Trophoblast cell (in vitro differentiated cells and primary cell): ENCODE data around the gene CBFA2T3.

Experiments
- DNase-seq, 2 donors: peaks; one replicate each; pipeline ENCODE4 v3.0.0-alpha.2; 2016
- H2AFZ ChIP-seq: 2 replicates; pipeline ENCODE4 v1.6.1; 2013; ENCODE audit warnings: low read length, moderate library complexity, mild to moderate bottlenecking; ENCODE audit not compliant: insufficient read depth, poor library complexity
- H2AK5ac ChIP-seq: 2 replicates; pipeline ENCODE4 v1.6.1; 2013; ENCODE audit warnings: mild to moderate bottlenecking, low read length
- H2BK120ac ChIP-seq: 2 replicates; pipeline ENCODE4 v1.6.1; 2013; ENCODE audit warnings: low read length, mild to moderate bottlenecking, moderate library complexity; ENCODE audit not compliant: insufficient read depth, poor library complexity
- H2BK12ac ChIP-seq: 2 replicates; pipeline ENCODE4 v1.6.1; 2013; ENCODE audit warnings: mild to moderate bottlenecking, low read length, moderate library complexity
- H2BK5ac ChIP-seq: 2 replicates; pipeline ENCODE4 v1.6.1; 2013; ENCODE audit warnings: low read length, low read depth, moderate library complexity, mild to moderate bottlenecking; ENCODE audit not compliant: poor library complexity
- H3K14ac ChIP-seq: 2 replicates; pipeline ENCODE4 v1.6.1; 2013; ENCODE audit warnings: mild to moderate bottlenecking, low read length
- H3K18ac ChIP-seq: 2 replicates; pipeline ENCODE4 v1.6.1; 2013; ENCODE audit warnings: mild to moderate bottlenecking, low read length
- H3K23ac ChIP-seq: 2 replicates; pipeline ENCODE4 v1.6.1; 2013; ENCODE audit warnings: low read length
- H3K27ac ChIP-seq: 2 replicates; pipeline ENCODE4 v1.5.1; 2013; ENCODE audit warnings: low read depth, mild to moderate bottlenecking, inconsistent platforms, low read length, moderate library complexity
- H3K27me3 ChIP-seq: 2 replicates; pipeline ENCODE4 v1.6.1; 2013; ENCODE audit warnings: inconsistent platforms, mild to moderate bottlenecking, low read length, moderate library complexity; ENCODE audit not compliant: insufficient read depth
- H3K36me3 ChIP-seq, 2 experiments: 1 replicate in 1 of 2; 2 replicates in 1 of 2; pipeline ENCODE4 v1.6.1; 2013; ENCODE audit warnings: low read length in 2 of 2, mild to moderate bottlenecking in 2 of 2, moderate library complexity in 1 of 2; ENCODE audit not compliant: insufficient read depth in 2 of 2, control insufficient read depth in 1 of 2
- H3K4ac ChIP-seq: 2 replicates; pipeline ENCODE4 v1.6.1; 2013; ENCODE audit warnings: low read depth, mild to moderate bottlenecking, low read length, moderate library complexity
- H3K4me1 ChIP-seq, 2 experiments: 1 replicate in 1 of 2; 2 replicates in 1 of 2; pipeline ENCODE4 v1.6.1; 2013; ENCODE audit warnings: low read length in 2 of 2, mild to moderate bottlenecking in 2 of 2, moderate library complexity in 1 of 2; ENCODE audit not compliant: insufficient read depth in 2 of 2, control insufficient read depth in 1 of 2
- H3K4me2 ChIP-seq: 2 replicates; pipeline ENCODE4 v1.6.1; 2013; ENCODE audit warnings: inconsistent platforms, mild to moderate bottlenecking, low read length, moderate library complexity
- H3K4me3 ChIP-seq: 2 replicates; pipeline ENCODE4 v1.5.1; 2013; ENCODE audit warnings: mild to moderate bottlenecking, low read depth, low read length, inconsistent platforms
- H3K79me1 ChIP-seq: one replicate; pipeline ENCODE4 v1.6.1; 2013; ENCODE audit warnings: low read length
- H3K79me2 ChIP-seq: 2 replicates; pipeline ENCODE4 v1.6.1; 2013; ENCODE audit warnings: low read length, mild to moderate bottlenecking; ENCODE audit not compliant: control insufficient read depth, insufficient read depth, poor library complexity
- H3K9ac ChIP-seq: 2 replicates; pipeline ENCODE4 v1.6.1; 2013; ENCODE audit warnings: mild to moderate bottlenecking, low read length
- H3K9me3 ChIP-seq: 2 replicates; pipeline ENCODE4 v1.6.1; 2013; ENCODE audit warnings: low read depth, mild to moderate bottlenecking, control low read depth, inconsistent platforms, low read length; ENCODE audit not compliant: insufficient read depth
- H4K12ac ChIP-seq: 2 replicates; pipeline ENCODE4 v1.6.1; 2013; ENCODE audit warnings: low read depth, mild to moderate bottlenecking, low read length, moderate library complexity
- H4K8ac ChIP-seq: 2 replicates; pipeline ENCODE4 v1.6.1; 2013; ENCODE audit warnings: low read depth, mild to moderate bottlenecking, low read length, moderate library complexity
- H4K91ac ChIP-seq: one replicate; pipeline ENCODE4 v1.6.1; 2013; ENCODE audit warnings: low read depth, mild to moderate bottlenecking, low read length, moderate library complexity
- WGBS: extraction: QIAGEN DNeasy Blood & Tissue Kit; methylation state at CpG from one replicate; pipeline ENCODE4 v1.1.7; 2013; ENCODE audit warnings: missing lambda C conversion rate; ENCODE audit not compliant: insufficient read length, insufficient coverage; ENCODE audit errors: extremely low coverage; 5-methylcytosine and 5-hydroxymethylcytosine counted together

CBFA2T3 gene

DNA sequence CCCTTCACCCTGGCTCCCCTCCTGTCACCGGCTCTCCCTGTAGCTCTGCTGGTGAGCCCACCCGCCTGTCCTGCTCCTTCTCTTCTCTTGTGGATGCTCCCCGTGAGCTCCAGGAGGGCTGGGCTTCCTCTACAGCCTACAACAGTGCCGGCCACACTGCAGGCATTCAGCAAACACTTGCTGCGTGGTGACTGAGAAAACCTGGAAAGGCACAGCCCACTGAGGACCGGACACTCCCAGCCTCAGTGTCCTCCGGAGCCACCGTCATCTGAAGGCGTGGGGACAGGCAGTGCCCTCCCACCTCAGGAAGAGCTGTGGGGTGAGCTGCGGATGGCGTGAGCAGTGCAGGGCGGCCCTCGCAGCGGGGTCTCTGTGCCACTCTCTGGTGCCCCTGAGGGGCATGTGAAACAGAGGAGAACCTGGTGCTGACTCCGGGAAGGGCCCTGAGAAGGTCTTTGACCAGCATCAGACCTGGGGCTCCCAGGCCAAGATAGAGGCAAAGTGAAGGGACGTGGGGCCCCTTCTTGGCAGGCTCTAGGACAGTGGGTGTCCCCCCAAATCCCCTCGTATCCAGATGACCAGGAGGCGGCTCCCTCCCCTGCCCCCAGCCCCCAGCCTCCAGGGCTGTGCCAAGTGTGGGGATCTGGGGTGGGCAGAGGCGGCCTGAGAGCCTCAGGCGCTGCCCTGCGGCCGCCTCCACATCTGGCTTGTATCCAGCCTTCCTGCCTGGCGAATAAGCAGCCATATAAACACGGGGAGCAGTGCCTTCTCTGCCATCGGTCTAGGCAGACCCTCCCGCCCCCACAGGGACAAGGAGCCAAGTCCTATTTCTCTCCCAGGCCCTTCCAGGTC is 66.5 kb downstream of the CBFA2T3 start:
- Histone ChIP-seq H3K4ac (no peak overlapping the region), H2AFZ (no peak overlapping the region), H3K4me2 (no peak overlapping the region), H2BK120ac (no peak overlapping the region), H2BK12ac (no peak overlapping the region), H3K4me1 (peaks cover 0 to 2% of the 10 kb centered on the region in 2 experiments), H3K9me3 (peaks cover 5% of the 10 kb centered on the region), H3K36me3 (no peaks in the 10 kb centered on the region), H3K79me1 (no peaks in the 10 kb centered on the region), H3K27ac (no peak overlapping the region), H3K79me2 (no peaks in the 10 kb centered on the region), H3K23ac (no peak overlapping the region), H3K27me3 (no peaks in the 10 kb centered on the region), H3K4me3 (no peak overlapping the region), H3K18ac (no peak overlapping the region), H2AK5ac (no peak overlapping the region), H2BK5ac (no peak overlapping the region), H3K14ac (no peak overlapping the region), H4K91ac (no peak overlapping the region), H3K9ac (no peak overlapping the region), H4K12ac (no peak overlapping the region), H4K8ac (no peak overlapping the region)
- no peak for DNase-seq
- no CpG with 5 or more reads among the region's 26 CpGs for WGBS

DNA sequence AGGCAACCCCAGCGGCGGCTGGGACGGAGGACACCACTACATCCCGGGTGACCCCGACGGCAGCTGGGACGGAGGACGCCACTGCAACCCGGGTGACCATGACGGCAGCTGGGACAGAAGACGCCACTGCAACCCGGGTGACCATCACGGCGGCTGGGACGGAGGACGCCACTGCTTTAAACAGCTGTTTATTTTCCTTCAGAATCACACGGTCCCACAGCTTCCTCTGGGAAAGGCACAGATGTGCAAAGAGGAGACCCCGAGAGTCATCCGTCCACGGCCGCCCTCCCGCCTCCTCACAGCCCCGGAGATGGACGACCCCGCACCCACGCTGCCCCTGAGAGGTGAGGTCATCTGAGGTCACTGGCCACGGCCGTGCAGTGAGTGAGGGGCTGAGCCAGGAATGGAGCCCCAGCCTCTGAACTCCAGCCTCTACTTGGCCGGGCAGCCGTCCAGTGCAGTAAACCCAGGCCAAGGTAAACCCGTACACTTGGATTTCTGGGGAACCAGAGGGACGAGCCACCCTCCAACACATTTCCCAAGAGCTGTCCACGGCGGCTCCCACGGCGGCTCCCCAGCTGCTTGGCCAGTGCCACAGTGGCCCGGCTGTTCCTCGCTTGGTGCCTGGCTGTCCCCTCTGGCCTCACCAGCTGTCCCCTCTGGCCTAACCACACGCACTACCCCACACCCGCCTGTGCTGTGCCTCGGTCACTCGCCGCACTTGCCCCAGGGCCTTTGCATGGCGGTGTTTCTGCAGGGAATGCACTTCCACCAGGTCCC is 67.4 kb downstream of the CBFA2T3 start:
- no peak overlapping the region for H2AK5ac ChIP-seq
- no peak overlapping the region for H3K4me3 ChIP-seq
- peaks cover 0 to 2% of the 10 kb centered on the region in 2 experiments for H3K4me1 ChIP-seq
- no peak overlapping the region for H4K8ac ChIP-seq
- H3K14ac ChIP-seq, result no peak overlapping the region
- H3K4me2 ChIP-seq, result no peak overlapping the region
- no peak overlapping the region for H3K9ac ChIP-seq
- DNase-seq, result no peak
- no peak overlapping the region for H3K23ac ChIP-seq
- H2BK12ac ChIP-seq, result no peak overlapping the region
- peaks cover 5% of the 10 kb centered on the region for H3K9me3 ChIP-seq
- no peak overlapping the region for H3K4ac ChIP-seq
- H4K12ac ChIP-seq, result no peak overlapping the region
- no CpG with 5 or more reads among the region's 44 CpGs for WGBS
- no peak overlapping the region for H2BK120ac ChIP-seq
- H4K91ac ChIP-seq, result no peak overlapping the region
- no peak overlapping the region for H3K18ac ChIP-seq
- no peak overlapping the region for H3K27ac ChIP-seq
- no peaks in the 10 kb centered on the region for H3K79me2 ChIP-seq
- H3K27me3 ChIP-seq, result no peaks in the 10 kb centered on the region
- no peak overlapping the region for H2BK5ac ChIP-seq
- H3K36me3 ChIP-seq, result no peaks in the 10 kb centered on the region
- no peak overlapping the region for H2AFZ ChIP-seq
- no peaks in the 10 kb centered on the region for H3K79me1 ChIP-seq

DNA sequence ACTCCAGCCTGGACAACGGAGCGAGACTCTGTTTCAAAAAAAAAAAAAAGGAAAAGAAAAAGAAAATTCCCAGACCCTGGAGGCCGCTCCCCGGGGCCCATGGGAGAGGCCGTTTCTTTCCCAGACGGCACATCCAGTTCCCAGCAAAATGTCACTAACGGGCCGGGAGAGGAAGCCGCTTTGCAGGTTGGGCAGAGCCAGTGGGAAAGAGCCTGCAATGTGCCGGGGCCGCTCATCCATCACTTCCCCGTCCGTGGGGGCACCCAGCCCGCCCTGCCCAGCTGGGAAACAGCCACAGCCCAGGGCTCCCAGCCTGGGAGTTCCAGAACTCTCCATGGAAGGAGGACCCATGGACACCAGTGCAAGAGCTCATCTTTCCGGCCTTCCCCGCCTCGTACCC is 68.7 kb downstream of the CBFA2T3 start:
- Histone ChIP-seq H3K27ac (no peak overlapping the region), H3K9me3 (no peaks in the 10 kb centered on the region), H3K79me1 (no peaks in the 10 kb centered on the region), H3K4me2 (no peak overlapping the region), H2AK5ac (no peak overlapping the region), H2BK5ac (no peak overlapping the region), H2BK12ac (no peak overlapping the region), H3K4ac (no peak overlapping the region), H3K18ac (no peak overlapping the region), H2BK120ac (no peak overlapping the region), H2AFZ (no peak overlapping the region), H3K14ac (no peak overlapping the region), H3K4me1 (peaks cover 0 to 2% of the 10 kb centered on the region in 2 experiments), H3K9ac (no peak overlapping the region), H4K12ac (no peak overlapping the region), H3K79me2 (no peaks in the 10 kb centered on the region), H3K23ac (no peak overlapping the region), H3K4me3 (no peak overlapping the region), H4K8ac (no peak overlapping the region), H3K27me3 (no peaks in the 10 kb centered on the region), H3K36me3 (no peaks in the 10 kb centered on the region), H4K91ac (no peak overlapping the region)
- DNase-seq, result no peak
- no CpG with 5 or more reads among the region's 17 CpGs for WGBS

DNA sequence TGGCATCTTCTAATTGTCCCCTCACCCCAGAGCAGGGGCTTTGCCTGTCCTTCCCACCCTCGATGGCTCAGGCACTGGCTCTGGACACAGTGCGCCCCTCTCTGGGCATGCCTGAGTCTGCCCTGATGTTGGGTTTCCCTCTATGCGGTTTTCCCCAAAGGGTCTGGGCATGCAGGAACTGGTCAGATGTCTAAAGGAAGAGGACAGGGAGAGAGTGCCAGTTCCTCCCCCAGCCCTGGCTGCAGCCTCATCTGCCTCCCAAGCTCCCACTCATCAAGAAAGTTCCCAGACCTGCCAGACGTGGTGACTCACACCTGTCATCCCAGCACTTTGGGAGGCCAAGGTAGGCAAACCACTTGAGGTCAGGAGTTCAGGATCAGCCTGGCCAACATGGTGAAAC is 69.2 kb downstream of the CBFA2T3 start:
- Histone ChIP-seq H3K9ac (no peak overlapping the region), H3K23ac (no peak overlapping the region), H3K4ac (no peak overlapping the region), H4K91ac (no peak overlapping the region), H4K8ac (no peak overlapping the region), H3K79me1 (no peaks in the 10 kb centered on the region), H3K4me3 (no peak overlapping the region), H2AK5ac (no peak overlapping the region), H2BK12ac (no peak overlapping the region), H3K18ac (no peak overlapping the region), H3K4me2 (no peak overlapping the region), H3K14ac (no peak overlapping the region), H3K9me3 (no peaks in the 10 kb centered on the region), H2AFZ (no peak overlapping the region), H2BK120ac (no peak overlapping the region), H3K27me3 (no peaks in the 10 kb centered on the region), H4K12ac (no peak overlapping the region), H3K4me1 (peaks cover 0 to 2% of the 10 kb centered on the region in 2 experiments), H3K79me2 (no peaks in the 10 kb centered on the region), H3K36me3 (no peaks in the 10 kb centered on the region), H2BK5ac (no peak overlapping the region), H3K27ac (no peak overlapping the region)
- peak in 1 of 2 donors; percentile 5 for DNase-seq
- no CpG with 5 or more reads among the region's 4 CpGs for WGBS
